ENCODE results near the gene PDZD4.

Gene PDZD4

DNA sequence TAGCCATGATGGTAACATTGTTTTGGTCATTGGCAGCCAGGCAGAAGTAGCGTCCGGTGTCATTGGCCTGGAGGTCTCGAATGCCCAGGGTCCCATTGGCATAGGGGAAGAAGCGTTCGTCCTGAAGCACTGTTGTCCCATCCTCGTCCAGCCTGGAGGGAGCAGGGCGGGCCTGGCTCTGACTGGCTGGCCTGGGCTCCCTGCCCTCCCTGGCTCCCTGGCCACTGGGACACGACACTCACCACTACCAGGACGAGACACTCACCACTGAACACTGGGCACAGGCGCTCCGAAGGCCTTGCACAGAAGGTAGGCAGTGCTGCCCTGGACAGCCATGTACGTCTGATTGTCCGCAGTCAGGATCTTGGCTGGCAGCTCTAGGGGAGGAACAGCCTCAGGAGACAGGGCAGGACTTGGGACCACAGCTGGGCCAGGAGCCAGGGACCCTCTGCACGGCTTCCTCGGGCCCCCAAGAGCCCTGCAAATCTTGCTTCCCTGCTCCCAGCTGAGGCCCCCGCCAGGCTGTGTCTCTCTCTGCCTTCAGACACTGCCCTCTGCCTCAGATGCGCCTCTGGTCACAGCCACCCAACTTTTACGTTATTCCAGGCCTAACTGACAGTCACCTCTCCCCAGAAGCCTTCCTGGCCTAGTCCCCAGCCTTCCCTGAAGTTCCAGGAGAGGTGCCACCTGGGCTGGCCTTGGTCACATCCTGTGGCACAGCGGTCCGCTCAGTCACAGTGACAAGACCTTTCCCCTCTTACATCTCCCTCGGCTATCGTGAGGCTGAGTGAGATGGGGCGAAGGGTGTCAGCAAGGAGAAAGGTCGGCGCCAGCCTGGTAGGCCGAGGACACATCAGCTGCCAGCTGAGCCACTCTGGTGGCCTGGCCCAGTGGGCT, 38.5 kb upstream of the PDZD4 start:
- no peak for DNase-seq (ENCODE audit: low spot score)

DNA sequence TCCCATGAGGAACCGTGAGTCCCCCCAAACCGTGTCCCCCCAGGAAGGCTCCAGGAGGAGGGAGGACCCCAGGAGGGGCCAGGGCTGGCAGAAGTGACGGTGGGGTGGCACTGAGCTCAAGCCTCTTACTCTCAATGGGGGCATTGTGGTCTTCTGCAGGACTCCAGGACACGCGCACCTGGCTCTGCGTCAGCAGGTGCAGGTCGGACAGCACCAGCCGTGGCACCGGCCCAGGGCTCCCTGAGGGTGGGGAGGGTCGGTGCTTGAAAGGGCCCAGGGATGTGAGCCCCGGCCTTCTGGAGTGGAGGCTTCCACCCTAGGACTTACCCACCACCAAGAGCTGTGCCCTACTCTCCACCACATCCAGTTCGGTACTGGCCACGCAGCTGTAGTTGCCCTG, 37.3 kb upstream of the PDZD4 start:
- DNase-seq (ENCODE audit: low spot score), result no peak

DNA sequence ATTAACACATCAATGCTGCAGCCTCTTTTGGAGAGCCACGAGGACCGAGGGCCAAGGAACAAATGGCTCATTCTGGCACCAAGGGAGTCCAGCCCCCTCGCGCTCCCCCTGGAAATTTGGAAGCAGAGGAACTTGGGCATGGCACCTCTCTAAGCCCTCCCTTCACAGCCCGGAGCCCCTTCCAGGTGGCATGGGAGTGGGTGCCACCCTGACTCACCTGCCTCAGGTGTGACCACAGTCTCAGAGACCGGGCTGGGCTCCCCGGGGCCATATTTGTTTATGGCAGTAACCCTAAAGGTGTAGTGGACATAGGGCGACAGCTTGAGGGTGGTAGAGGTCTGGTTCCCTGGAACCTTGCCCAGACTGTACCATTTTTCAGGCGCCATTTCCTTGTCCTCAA, 36.8 kb upstream of the PDZD4 start:
- DNase-seq (ENCODE audit: low spot score), result no peak

DNA sequence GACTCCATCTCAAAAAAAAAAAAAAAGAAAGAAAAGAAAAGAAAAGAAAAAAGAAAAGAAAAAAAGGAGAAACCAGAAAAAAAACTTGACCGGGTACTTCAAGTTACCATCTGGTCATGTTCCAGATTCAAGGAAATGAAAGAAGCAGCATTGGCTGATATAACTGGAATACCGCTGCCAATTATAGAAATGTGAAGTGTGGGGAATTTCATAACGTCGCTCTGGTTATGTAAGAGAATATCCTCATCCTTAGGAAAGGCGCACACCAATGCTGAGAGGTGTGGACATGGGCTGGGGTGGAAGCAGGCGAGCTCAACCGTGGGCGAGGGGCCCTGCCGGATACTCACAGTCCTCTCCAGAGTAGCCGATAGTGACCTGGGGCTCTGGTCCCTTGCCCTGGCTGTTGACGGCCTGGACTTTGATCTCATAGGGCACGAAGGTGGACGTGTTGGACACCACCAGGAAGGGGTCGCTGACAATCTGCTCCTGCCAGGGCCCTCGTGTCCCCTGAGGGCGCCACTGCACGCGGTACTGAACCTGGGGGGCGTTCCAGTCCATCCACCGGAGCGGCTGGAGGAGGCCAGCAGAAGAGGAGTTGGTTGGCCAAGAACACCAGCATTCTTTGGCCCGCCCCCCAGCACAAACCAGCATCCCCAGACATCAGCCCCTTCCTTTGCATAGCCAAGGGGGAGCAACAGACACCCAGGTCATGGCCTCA, 36.1 kb upstream of the PDZD4 start:
- DNase-seq (ENCODE audit: low spot score), result no peak

DNA sequence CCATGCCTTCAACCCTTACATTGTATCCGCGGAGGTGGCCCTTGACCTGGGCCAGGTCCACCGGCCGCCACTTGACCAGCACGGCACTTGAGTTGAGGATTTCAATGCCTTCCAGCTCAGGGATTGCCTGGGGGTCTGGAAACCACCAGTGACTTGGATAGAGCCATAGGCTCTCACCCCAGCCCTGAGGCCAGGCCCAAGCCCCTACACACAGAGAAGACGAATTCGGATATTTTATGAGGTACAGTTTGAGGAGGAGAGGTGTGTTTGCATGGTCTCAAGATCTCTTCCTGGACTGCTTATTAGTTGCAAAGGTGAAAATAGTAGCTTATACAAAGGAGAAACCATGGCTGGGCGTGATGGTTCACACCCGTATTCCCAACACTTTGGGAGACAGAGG, 35.3 kb upstream of the PDZD4 start:
- no peak for DNase-seq (ENCODE audit: low spot score)

DNA sequence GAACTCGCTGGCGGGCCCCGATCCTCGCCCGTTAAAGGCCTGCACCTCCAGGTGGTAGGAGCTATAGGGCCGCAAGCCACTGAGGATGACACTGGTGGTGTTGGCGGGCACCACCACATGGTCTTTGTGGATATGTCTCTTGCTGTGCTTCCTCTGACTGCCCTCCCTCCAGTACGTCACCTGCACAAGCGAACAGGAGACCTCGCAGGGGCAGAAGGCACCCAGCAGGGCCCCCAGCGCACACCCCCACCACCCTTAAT, 34.9 kb upstream of the PDZD4 start:
- DNase-seq (ENCODE audit: low spot score), result no peak

DNA sequence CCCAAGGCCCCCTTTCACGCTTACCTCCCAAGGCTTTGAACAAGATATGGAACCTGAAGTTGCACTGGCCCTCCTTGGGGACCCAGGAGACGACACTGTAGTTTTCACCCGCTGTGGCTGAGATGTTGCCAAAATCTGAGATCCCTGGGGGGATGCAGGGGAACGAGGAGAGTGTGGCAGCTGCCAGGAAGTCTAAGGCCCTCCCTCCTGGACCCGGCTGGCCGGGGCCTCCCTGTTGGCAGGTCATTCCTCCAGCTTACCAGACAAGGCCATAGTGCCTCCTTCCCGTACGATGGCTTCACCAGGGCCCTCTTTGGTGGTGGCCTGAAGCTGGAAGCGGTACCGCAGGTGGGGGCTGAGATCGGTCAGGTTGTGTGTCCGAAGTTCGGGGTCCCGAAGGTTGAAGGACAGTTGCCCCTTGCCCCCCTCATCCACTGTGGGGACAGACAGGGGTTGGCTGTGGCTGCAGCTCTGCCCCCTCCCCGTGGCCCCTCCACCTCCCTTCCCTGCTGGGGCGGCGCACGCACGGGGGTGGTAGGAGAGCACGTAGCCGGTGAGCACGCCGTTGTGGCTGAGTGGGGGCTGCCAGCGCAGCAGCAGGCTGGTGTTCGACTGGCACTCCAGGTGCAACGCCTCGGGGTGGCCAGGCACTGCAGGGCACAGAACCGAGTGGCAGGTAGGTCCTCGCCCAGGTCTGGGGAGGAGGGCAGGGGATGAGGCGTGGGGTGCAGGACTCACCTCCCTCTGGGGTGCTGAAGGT, 34.4 kb upstream of the PDZD4 start:
- DNase-seq (ENCODE audit: low spot score), result no peak

DNA sequence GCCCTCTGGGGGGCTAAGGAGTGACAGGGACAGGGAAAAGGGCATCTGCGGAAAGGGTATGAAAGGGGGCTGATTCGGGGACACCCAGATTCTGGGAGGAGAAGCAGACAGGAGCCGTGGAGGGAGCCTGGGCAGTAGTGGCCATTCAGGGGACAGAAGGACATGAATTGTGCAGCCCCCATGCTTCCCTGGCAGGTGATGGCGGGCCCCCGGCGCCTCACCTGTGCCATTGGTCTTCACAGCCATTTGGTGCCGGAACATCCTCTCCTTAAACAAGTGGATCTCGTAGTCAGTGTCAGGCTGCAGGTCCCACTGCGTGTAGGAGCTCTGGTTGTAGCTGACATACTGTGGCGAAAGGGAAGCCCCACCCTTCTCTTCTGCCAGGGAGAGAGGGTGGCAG, 33.8 kb upstream of the PDZD4 start:
- no peak for DNase-seq (ENCODE audit: low spot score)

DNA sequence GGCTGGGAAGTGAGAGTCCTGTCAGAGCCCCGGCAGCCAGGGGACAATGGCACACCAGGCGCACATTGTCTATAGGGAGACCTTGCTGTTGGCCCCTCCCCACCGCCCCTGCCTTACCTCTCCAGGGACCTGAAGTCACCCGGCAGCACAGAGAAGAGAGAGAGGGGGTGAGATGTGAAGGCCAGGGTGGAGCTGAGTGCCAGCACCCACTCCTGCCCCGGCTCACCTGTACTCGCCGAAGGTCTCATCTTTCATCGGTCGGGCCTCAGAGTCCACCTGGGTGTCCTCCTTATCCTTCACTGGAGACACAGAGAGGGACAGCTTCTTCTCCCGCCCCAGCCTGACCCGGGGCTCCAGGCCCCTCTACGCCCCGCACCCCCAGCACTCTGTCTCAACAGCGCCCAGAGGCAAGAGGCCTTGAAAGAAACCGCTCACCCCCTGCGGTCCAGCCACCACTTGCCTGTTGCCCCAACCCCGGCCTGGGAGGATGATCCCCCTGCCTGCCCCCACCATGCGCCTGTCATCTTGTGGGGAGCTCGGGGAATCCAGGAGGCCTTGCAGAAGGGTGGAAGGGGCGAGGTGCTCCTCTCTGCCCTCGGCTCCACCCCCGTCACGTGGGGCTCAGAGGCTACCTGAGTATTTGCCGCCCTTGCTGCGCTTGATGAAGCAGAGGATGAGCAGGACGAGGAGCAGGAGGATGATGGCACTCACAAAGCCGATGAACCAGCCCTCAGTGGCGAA, 33.1 kb upstream of the PDZD4 start:
- no peak for DNase-seq (ENCODE audit: low spot score)

DNA sequence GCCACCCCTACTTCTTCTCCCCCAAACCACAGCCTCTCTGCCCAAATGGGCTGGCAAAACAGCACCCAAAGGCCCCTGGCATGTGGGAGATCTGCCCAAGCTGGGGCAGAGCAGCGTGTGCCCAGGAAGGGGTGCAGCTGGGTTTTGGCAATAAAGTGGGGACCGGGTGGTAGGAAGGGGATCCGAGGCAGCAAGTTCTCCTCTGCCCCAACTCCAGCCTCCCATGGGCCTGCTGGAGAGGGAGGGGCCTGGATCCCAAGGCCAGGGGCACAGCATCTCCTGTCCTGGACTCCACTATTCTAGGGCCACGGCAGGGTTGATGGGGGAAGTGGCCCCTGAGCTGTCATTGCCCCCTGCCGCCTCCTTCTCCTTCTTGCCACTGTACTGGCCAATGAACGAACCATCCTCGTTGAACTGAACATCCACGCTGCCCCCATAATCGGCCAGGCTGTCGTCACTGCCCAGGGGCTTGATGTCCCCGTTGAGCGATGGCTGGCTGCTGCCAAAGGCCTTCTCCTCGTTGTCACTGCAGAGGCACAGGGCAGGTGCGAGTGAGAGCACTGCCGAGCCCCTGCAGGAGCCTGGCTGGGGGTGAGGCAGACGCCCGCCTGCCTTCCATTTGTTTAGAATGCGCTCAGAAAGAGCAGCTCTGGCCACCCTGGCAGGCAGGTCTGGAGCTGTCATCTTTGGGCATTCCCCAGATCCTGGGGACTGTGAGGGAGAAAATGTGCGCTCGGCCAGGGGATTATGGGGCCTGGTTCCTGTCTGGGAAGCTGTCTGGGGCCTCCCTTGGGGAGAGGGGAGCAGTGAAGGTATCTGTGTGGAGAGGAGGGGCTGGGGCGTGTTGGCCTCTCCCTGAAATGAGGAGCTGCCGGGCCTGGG, 32.3 kb upstream of the PDZD4 start:
- DNase-seq (ENCODE audit: low spot score), result no peak

DNA sequence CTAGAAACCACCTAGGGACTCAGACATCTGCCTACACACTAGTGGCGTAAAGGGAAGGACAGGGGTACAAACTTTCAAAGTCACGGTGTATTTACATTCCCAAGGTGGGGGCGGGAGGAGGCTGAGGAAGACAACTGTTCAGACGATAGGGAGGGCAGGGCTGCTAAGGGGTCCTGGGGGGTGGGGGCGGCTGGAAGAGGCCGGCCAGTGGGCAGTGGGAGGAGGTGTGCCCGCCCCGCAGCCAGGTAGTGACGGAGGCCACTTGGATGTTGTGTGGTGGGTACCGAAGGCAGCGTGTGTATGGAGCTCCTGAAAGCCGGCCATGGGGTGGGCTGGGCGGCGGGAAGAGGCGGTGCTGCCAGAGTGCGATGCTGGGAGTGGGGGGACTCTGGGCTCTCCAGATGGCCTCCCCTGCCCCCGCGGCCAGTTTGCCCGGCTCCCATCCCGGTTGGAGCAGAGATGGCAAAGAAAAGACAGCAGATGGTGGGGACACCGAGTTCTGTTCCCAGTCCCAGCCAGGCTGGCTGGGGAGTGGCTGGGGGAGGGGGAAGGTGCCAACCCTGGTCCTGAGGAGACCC, 31.5 kb upstream of the PDZD4 start:
- DNase-seq (ENCODE audit: low spot score), result no peak

DNA sequence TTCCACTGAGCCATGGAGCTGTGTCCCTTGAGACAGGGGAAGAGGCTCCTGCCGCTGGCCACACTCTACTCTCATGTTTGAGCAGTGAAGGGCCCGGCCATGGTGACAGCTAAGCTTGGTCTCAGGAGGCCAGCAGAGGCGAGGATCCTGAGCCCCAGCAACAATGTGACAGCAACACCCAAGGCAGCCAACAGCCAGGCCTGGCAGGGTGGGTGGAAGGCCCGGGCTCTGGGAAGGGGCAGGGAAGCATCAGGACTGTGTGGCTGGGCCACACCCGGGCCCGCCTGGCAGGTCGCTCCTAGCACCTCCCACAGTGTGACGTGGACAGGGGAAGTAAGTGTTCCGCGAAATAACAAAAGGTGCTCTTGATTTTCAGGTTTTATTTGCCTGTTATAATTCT, 30.8 kb upstream of the PDZD4 start:
- no peak for DNase-seq (ENCODE audit: low spot score)

DNA sequence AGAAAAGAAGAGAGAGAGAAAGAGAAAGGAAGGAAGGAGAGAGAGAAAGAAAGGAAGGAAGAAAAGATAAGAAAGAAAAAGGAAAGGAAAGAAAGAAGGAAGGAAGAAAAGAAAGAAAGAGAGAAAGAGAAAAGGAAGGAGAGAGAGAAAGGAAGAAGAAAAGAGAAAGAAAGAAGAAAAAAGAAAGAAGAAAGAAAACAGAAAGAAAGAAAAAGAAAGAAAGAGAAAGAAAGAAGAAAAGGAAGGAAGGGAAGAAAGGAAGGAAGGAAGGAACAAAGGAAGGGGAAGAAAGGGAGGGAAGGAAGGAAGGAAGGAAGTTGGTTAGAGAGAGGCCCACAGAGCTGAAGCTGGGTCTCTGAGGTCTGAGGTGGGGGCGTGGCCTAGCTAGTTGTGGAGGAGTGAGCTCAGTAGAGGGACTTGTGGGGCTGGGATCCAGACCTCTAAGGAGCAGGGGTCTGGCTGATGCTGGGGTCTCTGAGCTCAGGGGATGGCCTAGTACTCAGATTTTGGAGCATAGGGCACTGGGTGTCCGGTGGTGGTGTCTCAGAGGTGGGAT, 27.1 kb upstream of the PDZD4 start:
- no peak for DNase-seq (ENCODE audit: low spot score)

DNA sequence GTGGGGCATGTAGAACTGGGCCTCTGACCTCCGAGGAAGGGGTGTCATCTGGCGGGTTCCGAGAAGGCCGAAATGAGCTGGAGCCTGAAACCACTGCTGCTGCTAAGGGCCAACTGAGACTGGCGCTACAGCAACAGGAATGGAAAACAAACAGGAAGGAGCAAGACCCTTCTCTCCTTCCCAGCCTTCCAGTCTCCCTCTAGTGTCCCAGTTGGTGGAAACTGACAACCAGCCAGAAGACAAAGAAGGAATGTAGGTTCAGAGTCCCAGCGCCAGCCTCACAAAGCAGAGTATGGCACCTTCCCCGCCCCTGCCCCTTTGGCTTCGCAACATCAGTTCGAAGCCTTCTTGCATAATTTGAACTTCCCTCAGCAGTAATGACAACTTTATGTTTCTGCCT, 24.4 kb upstream of the PDZD4 start:
- DNase-seq (ENCODE audit: low spot score), result no peak

DNA sequence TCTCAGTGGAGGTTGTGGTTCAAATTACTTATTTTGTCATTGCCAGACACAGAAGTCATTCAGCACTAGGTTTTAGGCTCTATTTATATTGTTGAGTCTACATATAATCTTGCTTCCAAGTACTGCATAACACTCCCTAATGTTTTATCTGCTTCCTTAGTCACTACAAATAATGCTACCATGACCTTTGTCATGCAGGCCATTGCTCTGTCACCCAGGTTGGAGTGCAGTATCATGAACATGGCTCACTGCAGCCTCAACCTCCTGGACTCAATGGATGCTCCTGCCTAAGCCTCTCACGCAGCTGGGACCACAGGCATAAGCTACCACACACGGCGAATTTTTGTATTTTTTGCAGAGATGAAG, 23.5 kb upstream of the PDZD4 start:
- no peak for DNase-seq (ENCODE audit: low spot score)

DNA sequence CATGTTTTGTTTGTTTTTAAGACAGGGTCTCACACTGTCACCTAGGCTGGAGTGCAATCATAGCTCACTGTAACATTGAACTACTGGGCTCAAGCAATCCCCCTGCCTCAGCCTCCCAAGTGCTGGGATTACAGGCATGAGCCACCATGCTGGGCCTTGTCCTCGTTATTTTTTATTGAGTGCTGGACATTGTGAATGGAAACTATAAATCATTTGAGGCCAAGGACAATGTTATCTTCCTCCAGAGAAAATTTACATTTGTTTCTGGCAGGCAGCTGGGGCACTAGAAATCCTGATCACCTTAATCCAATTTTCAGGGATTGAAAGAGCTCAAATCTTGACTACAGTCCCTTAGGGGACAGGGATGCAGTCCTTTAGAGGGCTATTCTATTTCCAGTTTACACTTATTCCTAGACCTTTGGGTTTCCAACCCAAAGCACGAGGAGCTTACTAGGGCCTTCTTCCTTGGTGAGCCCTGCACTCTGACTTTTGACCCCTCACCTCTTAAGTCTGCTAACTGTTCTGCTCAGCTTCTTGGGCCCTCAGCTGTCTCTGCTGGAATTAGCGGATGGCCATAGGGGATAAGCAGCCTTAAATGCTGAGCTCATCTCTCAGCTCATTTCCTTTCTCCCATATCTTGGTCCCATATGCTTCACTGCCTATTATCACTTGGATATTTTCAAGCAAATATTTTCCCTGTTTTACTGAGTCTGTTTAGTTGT, 23.0 kb upstream of the PDZD4 start:
- no peak for DNase-seq (ENCODE audit: low spot score)

DNA sequence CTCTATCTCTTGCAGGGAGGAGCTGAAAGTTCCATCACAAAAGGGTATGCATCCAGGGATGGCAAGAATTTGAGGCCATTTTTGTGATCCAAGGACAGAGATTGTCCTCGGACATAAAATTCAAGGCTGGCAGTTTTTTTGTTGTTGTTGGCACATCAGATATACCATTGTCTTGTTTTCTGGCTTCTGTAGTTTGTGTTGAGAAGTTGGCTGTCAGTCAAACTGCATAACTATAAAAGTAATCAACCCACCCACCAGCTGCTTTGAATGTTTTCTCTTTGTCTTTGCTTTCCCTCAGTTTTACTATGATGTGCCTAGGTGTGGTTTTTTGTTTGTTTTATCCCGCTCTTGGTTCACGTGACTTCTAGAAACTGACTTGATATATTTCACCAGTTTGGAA, 21.6 kb upstream of the PDZD4 start:
- no peak for DNase-seq (ENCODE audit: low spot score)

DNA sequence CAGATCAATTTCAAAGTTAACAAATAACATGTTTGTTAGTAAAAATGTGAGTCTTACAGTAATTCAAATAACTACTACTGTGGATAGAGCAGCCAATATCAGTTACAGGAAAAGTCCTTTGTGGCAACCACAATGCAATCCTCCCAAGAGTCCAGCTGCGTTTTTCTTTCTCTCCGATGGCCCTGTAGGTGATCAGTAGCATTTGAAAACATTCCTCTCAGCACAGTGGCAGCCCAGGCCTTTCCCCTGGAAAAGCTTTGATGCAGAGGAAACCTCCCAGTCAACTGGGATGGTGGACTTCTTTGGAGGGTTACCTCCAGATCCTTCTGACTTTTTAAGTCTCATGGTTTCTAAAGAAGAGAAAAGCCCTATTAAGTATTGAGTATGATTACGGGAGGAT, 18.0 kb upstream of the PDZD4 start:
- DNase-seq (ENCODE audit: low spot score), result no peak

DNA sequence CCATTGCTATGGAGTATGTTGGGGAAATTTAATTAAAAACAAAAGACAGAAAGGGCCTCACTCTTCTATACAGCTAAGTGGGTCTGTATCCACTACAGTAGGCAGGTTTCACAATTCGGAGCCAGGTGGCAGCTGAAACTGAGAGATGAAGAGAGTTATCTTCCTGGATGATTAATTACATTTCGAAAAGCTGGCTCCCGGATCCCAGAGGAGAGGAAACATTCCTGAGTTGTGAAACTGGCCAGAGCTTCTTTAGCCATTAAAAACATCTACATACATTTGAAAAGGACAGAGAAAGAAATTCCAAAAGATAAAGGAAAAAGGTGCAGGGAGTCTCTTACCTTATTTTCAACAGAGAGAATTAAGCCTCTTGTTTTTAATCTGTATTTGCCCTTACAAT, 15.5 kb upstream of the PDZD4 start:
- DNase-seq (ENCODE audit: low spot score), result no peak

DNA sequence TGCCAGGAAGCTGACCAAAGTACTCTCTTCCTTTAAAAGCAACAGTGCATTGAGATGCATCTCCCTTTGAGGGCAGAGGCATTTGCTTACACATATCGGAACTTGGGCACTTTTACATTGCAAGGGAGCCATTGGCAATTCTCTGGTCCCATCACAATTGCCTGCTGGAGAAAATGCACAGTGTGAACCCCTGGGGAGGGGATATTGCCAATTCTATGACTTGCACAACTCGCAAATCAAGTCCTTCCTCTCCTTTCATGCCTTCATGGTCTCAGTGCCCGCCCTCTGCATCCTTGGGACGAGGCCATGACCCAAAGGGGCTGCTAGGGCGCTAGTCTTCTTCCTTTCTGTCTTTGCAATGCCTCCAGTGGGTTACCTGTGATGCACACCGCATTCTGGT, 14.9 kb upstream of the PDZD4 start:
- DNase-seq (ENCODE audit: low spot score), result no peak

Measured in pons (tissue), 1 donor.